K562 (cell line): ENCODE measurements around the gene BRME1. TPM values are rescaled to one million over a fixed set of nuclear protein-coding genes. Genes with fewer than 3 reads are reported as not detected.
A peak's percentile ranks its signal among the peaks of the same experiment; 100 is the strongest.

Experiments
- ARHGAP35 ChIP-seq: fragments of 450-650 bp; IDR thresholded peaks from 2 replicates; pipeline ENCODE4 v1.6.1; 2018; ENCODE audit not compliant: partially characterized antibody
- BCOR ChIP-seq: fragments of 450-650 bp; IDR thresholded peaks from 2 replicates; pipeline ENCODE4 v1.6.1; 2016
- BHLHE40 ChIP-seq: IDR thresholded peaks from 2 replicates; pipeline ENCODE4 v1.6.1; 2011; ENCODE audit warnings: low read length, improper control_type of control experiment
- ERF ChIP-seq: fragments of 450-650 bp; formaldehyde crosslinking; IDR thresholded peaks from 2 replicates; pipeline ENCODE4 v1.4.0; 2020; ENCODE audit warnings: mild to moderate bottlenecking, mixed read lengths
- GABPB2 ChIP-seq: fragments of 250-450 bp; sonication (Bioruptor Pico); conservative IDR thresholded peaks from 2 replicates; pipeline ENCODE4 v1.5.1; 2021; ENCODE audit warnings: mild to moderate bottlenecking
- HDGF ChIP-seq: fragments of 450-650 bp; IDR thresholded peaks from 2 replicates; pipeline ENCODE4 v1.6.1; 2016
- KAT2B ChIP-seq: IDR thresholded peaks from one replicate; pipeline ENCODE4 v1.6.1; 2012; ENCODE audit warnings: low read depth, mild to moderate bottlenecking, control low read depth, inconsistent platforms, low read length, moderate library complexity
- KDM5B ChIP-seq: fragments of 200-600 bp; sonication (generic); IDR thresholded peaks from 2 replicates; pipeline ENCODE4 v1.6.1; 2012; ENCODE audit warnings: low read depth, mild to moderate bottlenecking, moderate library complexity, low read length, control low read depth, inconsistent platforms; ENCODE audit not compliant: insufficient replicate concordance
- MAFF ChIP-seq: IDR thresholded peaks from 2 replicates; pipeline ENCODE4 v1.6.1; 2012; ENCODE audit warnings: low read length, improper control_type of control experiment
- MAFK ChIP-seq: IDR thresholded peaks from 2 replicates; pipeline ENCODE4 v1.6.1; 2011; ENCODE audit warnings: low read length, improper control_type of control experiment
- MTA1 ChIP-seq: fragments of 450-650 bp; IDR thresholded peaks from 2 replicates; pipeline ENCODE4 v1.6.1; 2017; ENCODE audit warnings: borderline replicate concordance
- PHTF2 ChIP-seq: fragments of 250-450 bp; sonication (Bioruptor Pico); IDR thresholded peaks from 2 replicates; pipeline ENCODE4 v1.5.0; 2021; ENCODE audit warnings: mild to moderate bottlenecking
- RBM15 ChIP-seq: fragments of 200-400 bp; formaldehyde crosslinking; IDR thresholded peaks from 2 replicates; pipeline ENCODE4 v1.6.1; 2018; ENCODE audit warnings: mild to moderate bottlenecking, low read length, moderate library complexity; ENCODE audit not compliant: insufficient read depth
- RBM25 ChIP-seq: fragments of 200-400 bp; formaldehyde crosslinking; IDR thresholded peaks from 2 replicates; pipeline ENCODE4 v1.6.1; 2018; ENCODE audit warnings: low read length, low read depth, moderate library complexity; ENCODE audit not compliant: severe bottlenecking
- SMARCA5 ChIP-seq: fragments of 450-650 bp; IDR thresholded peaks from 2 replicates; pipeline ENCODE4 v1.6.1; 2016
- SMARCC2 ChIP-seq: fragments of 450-650 bp; IDR thresholded peaks from 2 replicates; pipeline ENCODE4 v1.6.1; 2017; ENCODE audit warnings: antibody characterized with exemption, moderate library complexity, mild to moderate bottlenecking, low read depth
- TAF15 ChIP-seq: fragments of 200-400 bp; formaldehyde crosslinking; IDR thresholded peaks from 2 replicates; pipeline ENCODE4 v1.6.1; 2017; ENCODE audit warnings: mild to moderate bottlenecking, low read depth, low read length, moderate library complexity
- XRCC5 ChIP-seq: fragments of 200-400 bp; formaldehyde crosslinking; IDR thresholded peaks from 2 replicates; pipeline ENCODE4 v1.6.1; 2017; ENCODE audit warnings: low read depth, mild to moderate bottlenecking, low read length
- polyA plus RNA-seq, 8 experiments: library from polyadenylated mRNA; depleted of rRNA in 4 of 8; stranded (reverse) in 5 of 8; unstranded in 3 of 8; fragments of >200 nt; fragmentation: Nextera tagmentation in 2 of 8; fragmentation: Illumina TruSeq in 1 of 8; extraction: Ambion mirVana in 2 of 8; extraction: Trizol in 1 of 8; gene quantifications; 2 replicates each; pipeline versions ENCODE4 v1.2.1 to v1.2.3, GENCODE V29; 2011 to 2014; ENCODE audit warnings: inconsistent platforms in 1 of 8, missing spikeins in 1 of 8
- total RNA-seq, 7 experiments: library from RNA; depleted of rRNA in 6 of 7; stranded (reverse); fragments of >200 nt in 6 of 7; fragmentation: Illumina TruSeq in 2 of 7; extraction: Trizol in 2 of 7; gene quantifications; 2 replicates each; pipeline versions ENCODE4 v1.2.1 to v1.2.3, GENCODE V29; 2011 to 2021; ENCODE audit warnings: low replicate concordance in 1 of 7
- TF ChIP-seq, protein P1 (sequence below): fragments of 200-800 bp; sonication (Bioruptor generic); IDR thresholded peaks from 2 replicates; pipeline ENCODE4 v1.6.1; 2016; ENCODE audit warnings: missing genetic modification characterization, missing compliant biosample characterization
- TF ChIP-seq, protein P2 (sequence below): fragments of 450-650 bp; formaldehyde crosslinking; IDR thresholded peaks from 2 replicates; pipeline ENCODE4 v1.4.0; 2020; ENCODE audit warnings: mild to moderate bottlenecking, mixed read lengths
- TF ChIP-seq, protein P3 (sequence below), 2 experiments: IDR thresholded peaks; 2 replicates each; pipeline ENCODE4 v1.6.1; 2012; ENCODE audit warnings: improper control_type of control experiment in 2 of 2, low read depth in 2 of 2, low read length in 2 of 2, borderline replicate concordance in 1 of 2

The BRME1 gene
- total and polyA plus RNA-seq, 9 of the 15 experiments (the other 6 are each of a cell fraction or from before 2014, with no cell fraction given): 0.75 to 6.1 (median 3.6) TPM

DNA sequence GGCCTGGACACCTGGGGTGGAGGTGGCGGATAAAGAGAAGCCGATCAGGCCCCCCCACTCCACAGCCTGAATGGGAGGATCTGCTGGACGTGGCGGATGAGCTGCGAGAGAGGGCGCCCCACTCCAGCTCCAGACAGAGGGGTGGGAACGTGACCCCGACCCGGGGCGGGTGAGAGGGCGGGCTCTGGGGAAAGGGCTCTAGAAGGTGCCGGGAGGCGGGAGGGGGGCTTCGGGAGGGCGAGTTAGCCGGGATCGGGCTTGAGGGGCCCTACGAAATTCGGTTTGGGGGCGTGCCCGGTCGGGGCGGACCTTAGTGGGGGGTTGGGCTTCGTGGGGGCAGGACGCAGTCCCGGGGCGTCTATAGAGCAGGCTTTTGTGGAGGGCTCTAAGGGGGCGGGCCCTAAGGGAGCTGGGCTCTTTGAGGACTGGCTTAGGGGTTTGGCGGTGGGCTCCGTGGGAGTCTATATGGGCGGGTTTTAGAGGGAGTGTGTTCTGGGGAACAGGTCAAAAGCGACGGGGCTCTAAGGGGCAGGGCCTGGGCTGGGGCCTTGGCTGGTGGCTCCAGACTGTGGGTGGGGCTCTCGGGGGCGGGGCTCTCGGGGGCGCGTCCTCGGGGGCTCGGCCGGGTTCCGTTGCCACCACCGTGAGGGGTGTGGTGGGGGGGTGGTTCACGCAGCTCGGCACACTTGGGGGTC lies 33.1 kb downstream of the BRME1 start (continued):
- TF ChIP-seq, protein P1, sequence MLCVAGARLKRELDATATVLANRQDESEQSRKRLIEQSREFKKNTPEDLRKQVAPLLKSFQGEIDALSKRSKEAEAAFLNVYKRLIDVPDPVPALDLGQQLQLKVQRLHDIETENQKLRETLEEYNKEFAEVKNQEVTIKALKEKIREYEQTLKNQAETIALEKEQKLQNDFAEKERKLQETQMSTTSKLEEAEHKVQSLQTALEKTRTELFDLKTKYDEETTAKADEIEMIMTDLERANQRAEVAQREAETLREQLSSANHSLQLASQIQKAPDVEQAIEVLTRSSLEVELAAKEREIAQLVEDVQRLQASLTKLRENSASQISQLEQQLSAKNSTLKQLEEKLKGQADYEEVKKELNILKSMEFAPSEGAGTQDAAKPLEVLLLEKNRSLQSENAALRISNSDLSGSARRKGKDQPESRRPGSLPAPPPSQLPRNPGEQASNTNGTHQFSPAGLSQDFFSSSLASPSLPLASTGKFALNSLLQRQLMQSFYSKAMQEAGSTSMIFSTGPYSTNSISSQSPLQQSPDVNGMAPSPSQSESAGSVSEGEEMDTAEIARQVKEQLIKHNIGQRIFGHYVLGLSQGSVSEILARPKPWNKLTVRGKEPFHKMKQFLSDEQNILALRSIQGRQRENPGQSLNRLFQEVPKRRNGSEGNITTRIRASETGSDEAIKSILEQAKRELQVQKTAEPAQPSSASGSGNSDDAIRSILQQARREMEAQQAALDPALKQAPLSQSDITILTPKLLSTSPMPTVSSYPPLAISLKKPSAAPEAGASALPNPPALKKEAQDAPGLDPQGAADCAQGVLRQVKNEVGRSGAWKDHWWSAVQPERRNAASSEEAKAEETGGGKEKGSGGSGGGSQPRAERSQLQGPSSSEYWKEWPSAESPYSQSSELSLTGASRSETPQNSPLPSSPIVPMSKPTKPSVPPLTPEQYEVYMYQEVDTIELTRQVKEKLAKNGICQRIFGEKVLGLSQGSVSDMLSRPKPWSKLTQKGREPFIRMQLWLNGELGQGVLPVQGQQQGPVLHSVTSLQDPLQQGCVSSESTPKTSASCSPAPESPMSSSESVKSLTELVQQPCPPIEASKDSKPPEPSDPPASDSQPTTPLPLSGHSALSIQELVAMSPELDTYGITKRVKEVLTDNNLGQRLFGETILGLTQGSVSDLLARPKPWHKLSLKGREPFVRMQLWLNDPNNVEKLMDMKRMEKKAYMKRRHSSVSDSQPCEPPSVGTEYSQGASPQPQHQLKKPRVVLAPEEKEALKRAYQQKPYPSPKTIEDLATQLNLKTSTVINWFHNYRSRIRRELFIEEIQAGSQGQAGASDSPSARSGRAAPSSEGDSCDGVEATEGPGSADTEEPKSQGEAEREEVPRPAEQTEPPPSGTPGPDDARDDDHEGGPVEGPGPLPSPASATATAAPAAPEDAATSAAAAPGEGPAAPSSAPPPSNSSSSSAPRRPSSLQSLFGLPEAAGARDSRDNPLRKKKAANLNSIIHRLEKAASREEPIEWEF (CRISPR knock-in tag): no peak
- TF ChIP-seq TAF15 (no peak), MAFK (no peak), MAFF (no peak), XRCC5 (0 out of 2 replicates have a peak, but pooled peaks have one; percentile 58), SMARCC2 (no peak), RBM15 (no peak), HDGF (no peak), MTA1 (peak; percentile 54; the same call in 1 of the 2 replicates), PHTF2 (CRISPR knock-in tag) (no peak), ARHGAP35 (no peak), BCOR (no peak), SMARCA5 (no peak), BHLHE40 (peak; percentile 80; the same call in 1 of the 2 replicates), ERF (no peak), RBM25 (no peak), GABPB2 (CRISPR knock-in tag) (no peak), KDM5B (peak; percentile 53), KAT2B (no peak)
- TF ChIP-seq, protein P2, sequence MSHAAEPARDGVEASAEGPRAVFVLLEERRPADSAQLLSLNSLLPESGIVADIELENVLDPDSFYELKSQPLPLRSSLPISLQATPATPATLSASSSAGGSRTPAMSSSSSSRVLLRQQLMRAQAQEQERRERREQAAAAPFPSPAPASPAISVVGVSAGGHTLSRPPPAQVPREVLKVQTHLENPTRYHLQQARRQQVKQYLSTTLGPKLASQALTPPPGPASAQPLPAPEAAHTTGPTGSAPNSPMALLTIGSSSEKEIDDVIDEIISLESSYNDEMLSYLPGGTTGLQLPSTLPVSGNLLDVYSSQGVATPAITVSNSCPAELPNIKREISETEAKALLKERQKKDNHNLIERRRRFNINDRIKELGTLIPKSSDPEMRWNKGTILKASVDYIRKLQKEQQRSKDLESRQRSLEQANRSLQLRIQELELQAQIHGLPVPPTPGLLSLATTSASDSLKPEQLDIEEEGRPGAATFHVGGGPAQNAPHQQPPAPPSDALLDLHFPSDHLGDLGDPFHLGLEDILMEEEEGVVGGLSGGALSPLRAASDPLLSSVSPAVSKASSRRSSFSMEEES (CRISPR knock-in tag): no peak
- TF ChIP-seq, protein P3, sequence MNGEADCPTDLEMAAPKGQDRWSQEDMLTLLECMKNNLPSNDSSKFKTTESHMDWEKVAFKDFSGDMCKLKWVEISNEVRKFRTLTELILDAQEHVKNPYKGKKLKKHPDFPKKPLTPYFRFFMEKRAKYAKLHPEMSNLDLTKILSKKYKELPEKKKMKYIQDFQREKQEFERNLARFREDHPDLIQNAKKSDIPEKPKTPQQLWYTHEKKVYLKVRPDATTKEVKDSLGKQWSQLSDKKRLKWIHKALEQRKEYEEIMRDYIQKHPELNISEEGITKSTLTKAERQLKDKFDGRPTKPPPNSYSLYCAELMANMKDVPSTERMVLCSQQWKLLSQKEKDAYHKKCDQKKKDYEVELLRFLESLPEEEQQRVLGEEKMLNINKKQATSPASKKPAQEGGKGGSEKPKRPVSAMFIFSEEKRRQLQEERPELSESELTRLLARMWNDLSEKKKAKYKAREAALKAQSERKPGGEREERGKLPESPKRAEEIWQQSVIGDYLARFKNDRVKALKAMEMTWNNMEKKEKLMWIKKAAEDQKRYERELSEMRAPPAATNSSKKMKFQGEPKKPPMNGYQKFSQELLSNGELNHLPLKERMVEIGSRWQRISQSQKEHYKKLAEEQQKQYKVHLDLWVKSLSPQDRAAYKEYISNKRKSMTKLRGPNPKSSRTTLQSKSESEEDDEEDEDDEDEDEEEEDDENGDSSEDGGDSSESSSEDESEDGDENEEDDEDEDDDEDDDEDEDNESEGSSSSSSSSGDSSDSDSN (IDR thresholded peaks at IDR 0.05; ENCODE audit: borderline replicate concordance in 1 of 2, low read depth in 2 of 2, low read length in 2 of 2): no peak
